PC-3 (cell line): Measurements from ENCODE around the gene GP1BA. TPM values are rescaled to one million over a fixed set of nuclear protein-coding genes. Genes with fewer than 3 reads are reported as not detected.
A peak's percentile ranks its signal among the peaks of the same experiment; 100 is the strongest.

Experiments used
- ATAC-seq: fragments of 200-7000 bp; cut with Tn5 transposase; 2 replicates; pipeline ENCODE4 v1.9.1; 2020; ENCODE audit warnings: mild to moderate bottlenecking, moderate library complexity
- BruUV-seq: library from RNA; stranded (reverse); fragments of 400-500 nt; replicated peaks from 2 replicates; lab custom pipeline; 2021; lab: Mats Ljungman, UMichigan
- CTCF ChIA-PET: fragments of 300-600 bp; sonication (Branson Sonifier 250); formaldehyde crosslinking; loops from one replicate; lab custom pipeline; 2022; ENCODE audit warnings: antibody characterized with exemption; lab: Charles Lee
- POLR2A ChIA-PET: fragments of 300-600 bp; sonication (Branson Sonifier 250); formaldehyde crosslinking; loops from one replicate; lab custom pipeline; 2022; ENCODE audit warnings: antibody characterized with exemption; ENCODE audit not compliant: unreplicated experiment; lab: Charles Lee
- DNase-seq: peaks from one replicate; pipeline ENCODE4 v3.0.0-alpha.2; 2015
- H2AFZ ChIP-seq: fragments of 300-600 bp; sonication (generic); 2 replicates; pipeline ENCODE4 v1.6.0; 2016; ENCODE audit warnings: antibody characterized with exemption, low read length
- H3F3A ChIP-seq: fragments of 300-600 bp; sonication (generic); one replicate; pipeline ENCODE4 v1.6.0; 2017; ENCODE audit warnings: antibody characterized with exemption, low read length, control low read depth, mild to moderate bottlenecking; ENCODE audit not compliant: unreplicated experiment
- H3K27ac ChIP-seq: fragments of 300-600 bp; sonication (generic); 2 replicates; pipeline ENCODE4 v1.5.1; 2016; ENCODE audit warnings: mild to moderate bottlenecking, low read length
- H3K27me3 ChIP-seq: fragments of 300-600 bp; sonication (generic); 2 replicates; pipeline ENCODE4 v1.6.1; 2016; ENCODE audit warnings: low read length, mixed read lengths
- H3K36me3 ChIP-seq: fragments of 300-600 bp; sonication (generic); 2 replicates; pipeline ENCODE4 v1.6.1; 2016; ENCODE audit warnings: low read depth, mixed run types, low read length, mixed read lengths
- H3K4me1 ChIP-seq: fragments of 300-600 bp; sonication (generic); 2 replicates; pipeline ENCODE4 v1.5.1; 2016; ENCODE audit warnings: low read length; ENCODE audit not compliant: insufficient read depth
- H3K4me2 ChIP-seq: fragments of 300-600 bp; sonication (generic); 2 replicates; pipeline ENCODE4 v1.6.0; 2016; ENCODE audit warnings: low read length
- H3K4me3 ChIP-seq: fragments of 300-600 bp; sonication (generic); 2 replicates; pipeline ENCODE4 v1.5.1; 2016; ENCODE audit warnings: mild to moderate bottlenecking, low read length, mixed read lengths
- H3K79me2 ChIP-seq: fragments of 300-600 bp; sonication (generic); 2 replicates; pipeline ENCODE4 v1.6.1; 2017; ENCODE audit warnings: low read length, mixed read lengths
- H3K9ac ChIP-seq: fragments of 300-600 bp; sonication (generic); 2 replicates; pipeline ENCODE4 v1.6.0; 2016; ENCODE audit warnings: mild to moderate bottlenecking, low read length
- H3K9me2 ChIP-seq: fragments of 300-600 bp; sonication (generic); replicated peaks from 2 replicates; pipeline ENCODE4 v1.6.1; 2016; ENCODE audit warnings: mixed run types, low read length, mixed read lengths
- H3K9me3 ChIP-seq: fragments of 300-600 bp; sonication (generic); 2 replicates; pipeline ENCODE4 v1.6.1; 2016; ENCODE audit warnings: low read length, mixed read lengths
- H4K20me1 ChIP-seq: fragments of 300-600 bp; sonication (generic); 2 replicates; pipeline ENCODE4 v1.6.1; 2016; ENCODE audit warnings: low read length, mixed read lengths
- EZH2 ChIP-seq: fragments of 300-600 bp; sonication (generic); IDR thresholded peaks from one replicate; pipeline ENCODE4 v1.6.1; 2017; ENCODE audit warnings: antibody characterized with exemption, mild to moderate bottlenecking, low read length; ENCODE audit not compliant: unreplicated experiment
- EZH2phosphoT487 ChIP-seq: fragments of 300-600 bp; sonication (generic); IDR thresholded peaks from 2 replicates; pipeline ENCODE4 v1.6.1; 2018; ENCODE audit warnings: mild to moderate bottlenecking, antibody characterized with exemption, low read length, borderline replicate concordance
- intact Hi-C: fragments of 100-400 bp; cut with micrococcal nuclease; formaldehyde crosslinking; loops from 2 replicates; pipeline ENCODE4 v1.9.0; 2023
- total RNA-seq: library from RNA; depleted of rRNA; stranded (reverse); fragments of >200 nt; gene quantifications from 2 replicates; pipeline ENCODE4 v1.2.3, GENCODE V29; 2014
- TF ChIP-seq, protein P1 (sequence below): fragments of 300-600 bp; sonication (generic); conservative IDR thresholded peaks from 2 replicates; pipeline ENCODE4 v1.5.1; 2017; ENCODE audit warnings: antibody characterized with exemption, low read depth, mild to moderate bottlenecking, low read length

Gene GP1BA
- total RNA-seq, 1 experiment from 2014 or later: not detected

- no peak for ATAC-seq
- peaks cover 23% of the 10 kb centered on the region for H3K4me1 ChIP-seq
- ChIA-PET POLR2A (interaction anchor here (0.8 to 1.5 kb wide), 2 partner anchors 9 to 28 kb away, joined by 3 to 8 read pairs; partner anchors contain the start of genes PFN1 and SPAG7), CTCF (interaction anchor here (1.0 to 2.4 kb wide), 4 partner anchors 11 to 149 kb away, joined by 3 to 18 read pairs (median 4); no protein-coding TSS in a partner anchor)
- H3F3A ChIP-seq: no peaks in the 10 kb centered on the region
- H3K9me3 ChIP-seq: no peaks in the 10 kb centered on the region
- H3K27ac ChIP-seq: peak overlapping the region; percentile 87
- peak overlapping the region; percentile 97 for H3K4me2 ChIP-seq
- no TSS peak for BruUV-seq
- DNase-seq: no peak
- peaks cover 60% of the 10 kb centered on the region for H3K79me2 ChIP-seq
- peak overlapping the region; percentile 76 for H2AFZ ChIP-seq
- H3K36me3 ChIP-seq: peaks cover 18% of the 10 kb centered on the region; the same call in 1 of the 2 replicates
- TF ChIP-seq, protein P1, sequence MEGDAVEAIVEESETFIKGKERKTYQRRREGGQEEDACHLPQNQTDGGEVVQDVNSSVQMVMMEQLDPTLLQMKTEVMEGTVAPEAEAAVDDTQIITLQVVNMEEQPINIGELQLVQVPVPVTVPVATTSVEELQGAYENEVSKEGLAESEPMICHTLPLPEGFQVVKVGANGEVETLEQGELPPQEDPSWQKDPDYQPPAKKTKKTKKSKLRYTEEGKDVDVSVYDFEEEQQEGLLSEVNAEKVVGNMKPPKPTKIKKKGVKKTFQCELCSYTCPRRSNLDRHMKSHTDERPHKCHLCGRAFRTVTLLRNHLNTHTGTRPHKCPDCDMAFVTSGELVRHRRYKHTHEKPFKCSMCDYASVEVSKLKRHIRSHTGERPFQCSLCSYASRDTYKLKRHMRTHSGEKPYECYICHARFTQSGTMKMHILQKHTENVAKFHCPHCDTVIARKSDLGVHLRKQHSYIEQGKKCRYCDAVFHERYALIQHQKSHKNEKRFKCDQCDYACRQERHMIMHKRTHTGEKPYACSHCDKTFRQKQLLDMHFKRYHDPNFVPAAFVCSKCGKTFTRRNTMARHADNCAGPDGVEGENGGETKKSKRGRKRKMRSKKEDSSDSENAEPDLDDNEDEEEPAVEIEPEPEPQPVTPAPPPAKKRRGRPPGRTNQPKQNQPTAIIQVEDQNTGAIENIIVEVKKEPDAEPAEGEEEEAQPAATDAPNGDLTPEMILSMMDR: no peak
- no peak for TF ChIP-seq EZH2
- no peak for TF ChIP-seq EZH2phosphoT487
- H3K27me3 ChIP-seq: no peaks in the 10 kb centered on the region
- H3K4me3 ChIP-seq: peak overlapping the region; percentile 91
- intact Hi-C loops: no loop called here
- peak overlapping the region; percentile 98 for H3K9ac ChIP-seq
- peaks cover 3% of the 10 kb centered on the region for H4K20me1 ChIP-seq
- no peaks in the 10 kb centered on the region for H3K9me2 ChIP-seq
These were observed 7.4 kb downstream of the GP1BA start for GRCh38 chr17:4939546-4939795.

DNA sequence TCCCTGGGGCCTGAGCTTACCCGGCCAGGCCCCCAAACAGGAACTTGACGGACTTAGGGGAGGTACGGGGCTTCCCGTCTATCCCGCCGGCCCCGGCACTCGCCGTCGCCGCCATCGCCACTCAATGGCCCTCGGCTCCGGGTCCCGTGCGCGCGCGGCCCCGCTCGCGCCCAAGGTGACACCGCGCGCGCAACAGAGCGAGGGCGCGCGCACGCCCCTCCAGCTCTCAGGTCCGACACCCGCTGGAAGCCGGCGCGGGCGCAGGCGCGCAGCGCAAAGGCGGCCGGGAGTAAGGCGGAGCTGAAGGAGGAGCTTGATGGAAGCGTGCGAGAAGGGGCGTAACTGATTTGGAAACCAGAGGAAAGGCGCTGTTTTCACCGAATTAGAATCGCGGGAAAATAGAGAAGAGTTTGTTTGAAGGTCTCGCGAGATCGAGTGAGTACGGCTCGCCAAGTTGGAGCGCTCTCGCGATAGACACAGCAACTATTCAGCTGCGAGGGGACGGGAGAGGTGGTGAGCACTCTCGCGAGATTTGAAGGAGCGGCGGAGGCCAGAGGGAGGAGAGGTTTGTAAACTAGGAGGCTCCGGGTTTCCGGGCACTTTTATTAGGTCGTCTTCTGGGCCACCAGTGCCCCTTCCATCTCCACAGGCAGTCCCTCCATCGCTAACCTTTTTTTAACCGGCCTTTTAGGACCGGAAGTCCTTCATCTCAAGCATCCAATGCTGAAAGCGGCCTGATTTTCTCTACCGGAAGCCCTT lies 7.9 kb downstream of the GP1BA start, which contains the start of the genes RNF167 and SLC25A11:
TSS of gene RNF167 (plus strand) at position 473 of the 759 bp plus-strand sequence. CDS start 642 bp downstream, outside the sequence.
TSS of gene SLC25A11 (minus strand) at position 251 of the 759 bp plus-strand sequence. CDS start at position 115, 136 bp downstream.
- intact Hi-C loops: loop anchor here (5.0 kb wide), 1 partner anchor 33 kb away; no protein-coding TSS in a partner anchor
- H4K20me1 ChIP-seq: peaks cover 8% of the 10 kb centered on the region
- H3K36me3 ChIP-seq: peaks cover 22% of the 10 kb centered on the region; the same call in 1 of the 2 replicates
- TF ChIP-seq, protein P1: no peak
- TF ChIP-seq EZH2 (no peak), EZH2phosphoT487 (no peak)
- peak within 1 kb of the TSS; percentile 91 for H3K4me3 ChIP-seq
- no peaks in the 10 kb centered on the region for H3K9me2 ChIP-seq
- DNase-seq (peak; percentile 97), ATAC-seq (peak; percentile 79)
- peaks cover 25% of the 10 kb centered on the region for H3K4me1 ChIP-seq
- H3K27me3 ChIP-seq: no peaks in the 10 kb centered on the region
- H3K79me2 ChIP-seq: peaks cover 65% of the 10 kb centered on the region
- peak within 1 kb of the TSS; percentile 84 for H2AFZ ChIP-seq
- H3K9me3 ChIP-seq: no peaks in the 10 kb centered on the region
- peak within 1 kb of the TSS; percentile 98 for H3K9ac ChIP-seq
- BruUV-seq: no TSS peak
- POLR2A ChIA-PET: interaction anchor here (0.6 to 1.5 kb wide), 4 partner anchors 9 to 37 kb away, joined by 3 to 8 read pairs (median 3); partner anchors contain the start of genes CHRNE, PFN1 and SPAG7
- peak within 1 kb of the TSS; percentile 97 for H3K4me2 ChIP-seq
- CTCF ChIA-PET: interaction anchor here (1.0 to 2.4 kb wide), 4 partner anchors 10 to 150 kb away, joined by 3 to 18 read pairs (median 4); no protein-coding TSS in a partner anchor
- no peaks in the 10 kb centered on the region for H3F3A ChIP-seq
- H3K27ac ChIP-seq: peak within 1 kb of the TSS; percentile 87
